ENCODE results near the gene TRPV4.

The TRPV4 gene

DNA sequence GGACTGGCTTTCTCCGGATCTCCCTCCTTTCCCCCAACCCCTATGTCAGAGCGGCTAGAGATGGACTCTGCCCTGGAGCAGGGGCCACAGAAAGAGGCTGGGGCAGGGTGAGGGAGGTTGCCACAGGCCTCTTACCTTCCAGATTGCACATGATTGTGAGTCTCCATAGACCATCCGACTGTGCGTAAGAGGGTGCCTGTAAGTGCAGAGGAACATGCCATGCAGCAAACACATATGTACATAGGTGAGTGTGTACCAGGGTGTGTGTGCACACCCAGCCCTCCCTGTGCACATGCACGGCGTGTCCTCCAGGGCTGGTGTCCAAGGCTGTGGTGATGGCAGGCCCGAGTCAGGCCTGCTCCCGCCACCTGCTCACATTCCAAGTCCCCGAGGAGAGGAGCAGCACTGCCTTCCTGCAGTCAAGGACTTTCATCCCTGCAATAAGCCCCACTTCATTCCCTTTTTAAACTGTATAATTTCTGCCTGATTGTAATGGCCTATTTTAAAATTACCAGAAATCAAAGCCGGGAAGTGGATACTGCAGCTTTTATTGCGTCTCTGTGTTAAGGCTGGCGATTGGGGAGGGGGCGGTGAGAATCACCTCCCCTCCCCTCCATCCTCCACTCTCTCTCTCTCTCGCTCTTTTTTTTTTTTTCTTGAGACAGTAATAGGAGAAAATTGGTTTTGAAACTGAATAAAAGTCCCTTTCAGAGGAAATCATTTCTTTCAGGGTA is 91.1 kb downstream of the TRPV4 start:
- DNase-seq (ENCODE audit: low read depth in 2 of 2, low spot score in 1 of 2): no peak

GRCh38 chr12:109741286-109741969 is 91.8 kb downstream of the TRPV4 start:
- DNase-seq (ENCODE audit: low read depth in 2 of 2, low spot score in 1 of 2): no peak

GRCh38 chr12:109740694-109741245 is 92.4 kb downstream of the TRPV4 start:
- no peak for DNase-seq (ENCODE audit: low read depth in 2 of 2, low spot score in 1 of 2)

GRCh38 chr12:109739747-109740693 is 93.2 kb downstream of the TRPV4 start:
- no peak for DNase-seq (ENCODE audit: low read depth in 2 of 2, low spot score in 1 of 2)

- DNase-seq (ENCODE audit: low read depth in 2 of 2, low spot score in 1 of 2): no peak
Measured at GRCh38 chr12:109738878-109739665, 94.1 kb downstream of the TRPV4 start.

- no peak for DNase-seq (ENCODE audit: low read depth in 2 of 2, low spot score in 1 of 2)
Measured at GRCh38 chr12:109738209-109738608, 95.0 kb downstream of the TRPV4 start.

DNA sequence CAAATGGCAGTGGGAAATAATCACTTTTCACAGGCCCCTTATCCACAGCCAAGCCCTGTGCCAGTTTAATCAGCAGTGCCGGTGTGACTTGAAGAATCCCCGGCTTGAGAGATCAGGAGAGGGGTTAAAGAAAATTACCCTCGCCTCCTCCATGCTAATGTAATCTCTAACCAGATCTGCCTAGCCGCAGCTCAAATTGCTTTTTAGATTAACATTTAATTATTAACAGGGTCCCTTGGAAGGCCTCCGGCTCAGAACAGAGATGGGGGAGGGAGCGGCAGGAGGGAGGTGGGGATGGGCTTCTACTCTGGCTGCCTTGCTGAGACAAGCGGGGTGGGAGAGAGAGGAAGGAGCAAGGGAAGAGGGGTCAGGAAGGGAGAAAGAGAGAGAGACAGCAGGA is 95.6 kb downstream of the TRPV4 start:
- no peak for DNase-seq (ENCODE audit: low read depth in 2 of 2, low spot score in 1 of 2)

DNA sequence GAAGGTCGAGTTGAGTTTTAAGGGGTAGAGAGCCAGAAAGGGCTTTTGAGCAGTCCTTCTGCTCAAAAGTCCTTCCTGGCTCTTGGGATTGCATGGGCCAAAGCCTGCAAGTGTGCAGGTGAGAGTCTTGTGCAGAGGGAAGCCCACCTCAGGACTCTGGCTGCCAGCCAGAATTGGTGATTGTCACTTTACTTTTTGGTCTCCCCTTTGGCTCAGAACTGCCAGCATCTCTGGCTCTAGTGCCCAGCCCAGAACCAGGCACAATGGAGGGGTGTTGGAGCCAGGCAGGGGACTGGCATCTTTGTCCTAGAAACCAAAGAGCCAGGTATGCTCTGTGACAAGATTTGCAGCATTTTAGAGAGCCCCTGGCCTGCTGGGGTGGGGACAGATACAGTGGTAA is 96.1 kb downstream of the TRPV4 start:
- no peak for DNase-seq (ENCODE audit: low read depth in 2 of 2, low spot score in 1 of 2)

GRCh38 chr12:109736552-109737108 is 96.6 kb downstream of the TRPV4 start:
- DNase-seq (ENCODE audit: low read depth in 2 of 2, low spot score in 1 of 2): no peak

- DNase-seq (ENCODE audit: low read depth in 2 of 2, low spot score in 1 of 2): no peak
Measured at GRCh38 chr12:109735825-109736551, 97.2 kb downstream of the TRPV4 start.

- no peak for DNase-seq (ENCODE audit: low read depth in 2 of 2, low spot score in 1 of 2)
Measured at GRCh38 chr12:109735051-109735521, 98.1 kb downstream of the TRPV4 start.

- DNase-seq (ENCODE audit: low read depth in 2 of 2, low spot score in 1 of 2): no peak
Measured at GRCh38 chr12:109734219-109735000, 98.8 kb downstream of the TRPV4 start.

All from stimulated activated CD8-positive, alpha-beta memory T cell treated with anti-CD3 and anti-CD28 coated beads, Interleukin-4, amount 100 ng/mL, for 1 hour (primary cell).